Measurements from ENCODE around the gene UBE2O. TPM values are rescaled to one million over a fixed set of nuclear protein-coding genes. Genes with fewer than 3 reads are reported as not detected.

The UBE2O gene
- total RNA-seq, 3 donors from 2014 or later (not counting 1 experiment from before 2014, with no cell fraction given) = 34.9 to 40.2 (median 37.7) TPM

DNA sequence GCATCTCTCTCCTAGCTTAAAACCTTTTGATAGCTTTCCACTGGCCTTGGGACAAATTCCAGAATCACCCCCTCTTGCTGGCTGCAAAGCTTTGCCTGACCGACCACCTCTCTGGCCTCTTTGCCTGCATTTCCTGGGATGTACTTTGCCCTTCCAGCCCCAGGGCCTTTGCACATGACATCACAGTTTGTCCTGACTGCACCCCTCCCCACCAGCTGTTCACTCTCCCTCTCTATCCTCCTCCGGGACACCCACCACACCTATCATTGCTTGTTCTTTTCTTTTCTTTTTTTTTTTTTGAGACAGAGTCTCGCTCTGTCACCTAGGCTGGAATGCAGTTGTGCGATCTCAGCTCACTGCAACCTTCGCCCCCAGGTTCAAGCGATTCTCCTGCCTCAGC lies 22.4 kb upstream of the UBE2O start:
- no peaks in the 10 kb centered on the region for H3K9me3 ChIP-seq (ENCODE audit: control insufficient read depth, insufficient read depth, low read length)
- peaks cover 85% of the 10 kb centered on the region for H3K36me3 ChIP-seq (ENCODE audit: control insufficient read depth, insufficient read depth, low read length)
- Mint-ChIP-seq H3K27ac (peak overlapping the region in 1 of 2 donors; percentile 21), H3K27me3 (ENCODE audit: low read depth in 2 of 2) (no peaks in the 10 kb centered on the region), H3K36me3 (no peaks in the 10 kb centered on the region), H3K9me3 (no peaks in the 10 kb centered on the region), H3K4me1 (peaks cover 0 to 20% of the 10 kb centered on the region in 2 donors), H3K4me3 (no peak overlapping the region)
- peaks cover 9% of the 10 kb centered on the region for H3K4me1 ChIP-seq (ENCODE audit: control insufficient read depth, insufficient read depth, low read length)
- TF ChIP-seq, protein P1, sequence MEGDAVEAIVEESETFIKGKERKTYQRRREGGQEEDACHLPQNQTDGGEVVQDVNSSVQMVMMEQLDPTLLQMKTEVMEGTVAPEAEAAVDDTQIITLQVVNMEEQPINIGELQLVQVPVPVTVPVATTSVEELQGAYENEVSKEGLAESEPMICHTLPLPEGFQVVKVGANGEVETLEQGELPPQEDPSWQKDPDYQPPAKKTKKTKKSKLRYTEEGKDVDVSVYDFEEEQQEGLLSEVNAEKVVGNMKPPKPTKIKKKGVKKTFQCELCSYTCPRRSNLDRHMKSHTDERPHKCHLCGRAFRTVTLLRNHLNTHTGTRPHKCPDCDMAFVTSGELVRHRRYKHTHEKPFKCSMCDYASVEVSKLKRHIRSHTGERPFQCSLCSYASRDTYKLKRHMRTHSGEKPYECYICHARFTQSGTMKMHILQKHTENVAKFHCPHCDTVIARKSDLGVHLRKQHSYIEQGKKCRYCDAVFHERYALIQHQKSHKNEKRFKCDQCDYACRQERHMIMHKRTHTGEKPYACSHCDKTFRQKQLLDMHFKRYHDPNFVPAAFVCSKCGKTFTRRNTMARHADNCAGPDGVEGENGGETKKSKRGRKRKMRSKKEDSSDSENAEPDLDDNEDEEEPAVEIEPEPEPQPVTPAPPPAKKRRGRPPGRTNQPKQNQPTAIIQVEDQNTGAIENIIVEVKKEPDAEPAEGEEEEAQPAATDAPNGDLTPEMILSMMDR (IDR thresholded peaks at IDR 0.05) = no peak
- 95% methylated on average over 6 of the region's 6 CpGs for WGBS (ENCODE audit: insufficient coverage)
- H3K27me3 ChIP-seq (ENCODE audit: control insufficient read depth, insufficient read depth, low read length) = no peaks in the 10 kb centered on the region
- H3K27ac ChIP-seq (ENCODE audit: low read length) = no peak overlapping the region
- DNase-seq (no peak), ATAC-seq (no peak)
- intact Hi-C loops (cut with micrococcal nuclease) = no loop called here
- H3K4me3 ChIP-seq (ENCODE audit: low read length) = no peak overlapping the region

DNA sequence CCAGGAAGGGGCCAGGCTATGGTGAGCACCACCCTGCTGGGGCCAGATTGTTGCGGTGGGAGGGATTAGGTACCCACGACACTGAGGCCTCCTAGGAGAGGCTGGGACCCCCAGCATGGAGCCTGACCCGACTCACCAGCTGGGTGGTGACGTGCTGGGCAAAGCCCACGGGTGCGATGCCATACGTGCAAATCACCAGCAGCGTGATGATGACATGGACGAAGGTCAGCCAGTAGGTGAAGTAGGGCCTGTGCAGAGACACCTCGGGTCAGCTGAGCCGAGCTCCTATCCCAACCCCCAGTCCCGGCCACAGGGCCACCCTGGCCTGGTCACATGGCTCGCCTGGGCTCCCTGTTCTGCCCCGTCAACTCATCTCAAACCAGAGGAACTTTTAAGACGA lies 21.9 kb upstream of the UBE2O start:
- TF ChIP-seq, protein P1 (IDR thresholded peaks at IDR 0.05) = no peak

DNA sequence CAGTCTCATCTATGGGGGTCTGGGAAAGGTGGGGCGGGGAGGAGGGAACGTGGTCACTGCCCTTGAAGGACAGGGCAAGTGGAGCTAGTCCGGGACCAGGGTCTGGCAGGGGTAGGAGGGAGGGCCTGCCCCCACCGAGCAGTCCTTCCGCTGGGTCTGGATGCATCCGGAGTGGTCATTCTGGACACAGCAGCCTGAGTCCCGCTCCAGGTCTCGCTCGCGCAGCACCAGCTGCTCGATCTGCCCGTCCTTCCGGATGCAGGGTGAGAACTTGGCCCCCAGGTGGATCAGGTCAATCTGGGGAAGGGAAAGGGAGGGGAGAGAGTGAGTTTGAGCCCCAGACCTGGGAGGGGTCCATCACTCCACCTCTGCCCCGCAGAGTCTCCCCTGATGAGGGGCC lies 21.3 kb upstream of the UBE2O start:
- H3K4me3 ChIP-seq (ENCODE audit: low read length) = no peak overlapping the region
- H3K9me3 ChIP-seq (ENCODE audit: control insufficient read depth, insufficient read depth, low read length) = no peaks in the 10 kb centered on the region
- ATAC-seq = no peak
- H3K4me1 ChIP-seq (ENCODE audit: control insufficient read depth, insufficient read depth, low read length) = peaks cover 1% of the 10 kb centered on the region
- H3K27ac ChIP-seq (ENCODE audit: low read length) = no peak overlapping the region
- Mint-ChIP-seq H3K27ac (no peak overlapping the region), H3K4me3 (no peak overlapping the region), H3K4me1 (peaks cover 0 to 20% of the 10 kb centered on the region in 2 donors), H3K27me3 (ENCODE audit: low read depth in 2 of 2) (no peaks in the 10 kb centered on the region), H3K9me3 (no peaks in the 10 kb centered on the region), H3K36me3 (no peaks in the 10 kb centered on the region)
- H3K27me3 ChIP-seq (ENCODE audit: control insufficient read depth, insufficient read depth, low read length) = no peaks in the 10 kb centered on the region
- 98% methylated on average over 14 of the region's 14 CpGs for WGBS (ENCODE audit: insufficient coverage)
- intact Hi-C loops (cut with micrococcal nuclease) = no loop called here
- peaks cover 82% of the 10 kb centered on the region for H3K36me3 ChIP-seq (ENCODE audit: control insufficient read depth, insufficient read depth, low read length)
- TF ChIP-seq, protein P1 (IDR thresholded peaks at IDR 0.05) = no peak
- DNase-seq = no peak

More for the DNA sequence above, 21.9 kb upstream of the UBE2O start:
- intact Hi-C loops (cut with micrococcal nuclease) = no loop called here
- Histone ChIP-seq H3K9me3 (ENCODE audit: control insufficient read depth, insufficient read depth, low read length) (no peaks in the 10 kb centered on the region), H3K4me1 (ENCODE audit: control insufficient read depth, insufficient read depth, low read length) (peaks cover 7% of the 10 kb centered on the region), H3K36me3 (ENCODE audit: control insufficient read depth, insufficient read depth, low read length) (peaks cover 87% of the 10 kb centered on the region), H3K4me3 (ENCODE audit: low read length) (no peak overlapping the region), H3K27ac (ENCODE audit: low read length) (no peak overlapping the region), H3K27me3 (ENCODE audit: control insufficient read depth, insufficient read depth, low read length) (no peaks in the 10 kb centered on the region)
- DNase-seq = no peak
- 97% methylated on average over 15 of the region's 15 CpGs for WGBS (ENCODE audit: insufficient coverage)
- Mint-ChIP-seq H3K36me3 (no peaks in the 10 kb centered on the region), H3K9me3 (no peaks in the 10 kb centered on the region), H3K4me1 (peaks cover 0 to 20% of the 10 kb centered on the region in 2 donors), H3K4me3 (no peak overlapping the region), H3K27me3 (ENCODE audit: low read depth in 2 of 2) (no peaks in the 10 kb centered on the region), H3K27ac (peak overlapping the region in 1 of 2 donors; percentile 21)
- no peak for ATAC-seq

DNA sequence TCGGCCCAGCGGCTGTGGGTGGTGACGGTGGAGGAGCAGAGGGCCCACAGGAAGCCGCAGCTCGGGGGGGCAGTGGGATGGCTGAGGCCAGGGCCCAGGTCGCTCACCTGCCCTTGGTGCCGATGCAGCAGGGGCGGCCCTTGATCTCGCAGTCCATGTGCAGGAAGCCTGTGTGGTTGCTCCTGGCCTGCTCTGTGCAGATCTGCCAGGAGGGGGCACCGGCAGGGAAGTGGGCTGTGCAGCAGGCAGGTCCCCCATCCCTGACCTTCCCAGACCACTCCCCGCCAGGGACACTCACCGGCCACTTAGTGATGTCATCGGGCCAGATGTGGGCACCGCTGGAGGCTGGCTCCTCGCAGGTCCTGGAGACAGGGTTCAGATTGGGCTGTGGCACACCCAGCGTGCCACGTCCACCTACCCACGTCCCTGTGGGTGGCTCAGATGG lies 20.6 kb upstream of the UBE2O start:
- H3K36me3 Mint-ChIP-seq = no peaks in the 10 kb centered on the region
- peaks cover 0 to 20% of the 10 kb centered on the region in 2 donors for H3K4me1 Mint-ChIP-seq
- H3K9me3 Mint-ChIP-seq = no peaks in the 10 kb centered on the region
- H3K27me3 Mint-ChIP-seq (ENCODE audit: low read depth in 2 of 2) = no peaks in the 10 kb centered on the region
- ATAC-seq (peak in 1 of 3 donors; percentile 35), DNase-seq (peak in 1 of 2 donors; percentile 39)
- TF ChIP-seq, protein P1 (IDR thresholded peaks at IDR 0.05) = no peak
- Histone ChIP-seq H3K4me3 (ENCODE audit: low read length) (no peak overlapping the region), H3K27me3 (ENCODE audit: control insufficient read depth, insufficient read depth, low read length) (no peaks in the 10 kb centered on the region), H3K4me1 (ENCODE audit: control insufficient read depth, insufficient read depth, low read length) (no peaks in the 10 kb centered on the region), H3K9me3 (ENCODE audit: control insufficient read depth, insufficient read depth, low read length) (no peaks in the 10 kb centered on the region), H3K27ac (ENCODE audit: low read length) (no peak overlapping the region), H3K36me3 (ENCODE audit: control insufficient read depth, insufficient read depth, low read length) (peaks cover 75% of the 10 kb centered on the region)
- intact Hi-C loops (cut with micrococcal nuclease) = no loop called here
- 93% methylated on average over 18 of the region's 18 CpGs for WGBS (ENCODE audit: insufficient coverage)
- H3K27ac Mint-ChIP-seq = no peak overlapping the region
- no peak overlapping the region for H3K4me3 Mint-ChIP-seq

Measured in natural killer cell (primary cell).